A673 (cell line): ENCODE measurements around the gene ILF3. TPM values are rescaled to one million over a fixed set of nuclear protein-coding genes. Genes with fewer than 3 reads are reported as not detected.

Source experiments
- BruUV-seq: library from RNA; stranded (reverse); fragments of 400-500 nt; replicated peaks from 2 replicates; lab custom pipeline; 2021; lab: Mats Ljungman, UMichigan
- CTCF ChIA-PET: fragments of 300-600 bp; sonication (Branson Sonifier 250); formaldehyde crosslinking; loops from one replicate; lab custom pipeline; 2022; ENCODE audit warnings: antibody characterized with exemption; lab: Charles Lee
- POLR2A ChIA-PET: fragments of 300-600 bp; sonication (Branson Sonifier 250); formaldehyde crosslinking; loops from one replicate; lab custom pipeline; 2022; ENCODE audit warnings: antibody characterized with exemption; ENCODE audit not compliant: low non-redundant PET; lab: Charles Lee
- DNase-seq: peaks from one replicate; pipeline ENCODE4 v3.0.0-alpha.2; 2015; ENCODE audit warnings: low spot score
- H3K27ac ChIP-seq: fragments of 200-600 bp; sonication (generic); 2 replicates; pipeline ENCODE4 v1.5.1; 2016; ENCODE audit warnings: mixed run types, low read depth, mild to moderate bottlenecking, mixed read lengths, antibody characterized with exemption, low read length; ENCODE audit not compliant: poor library complexity, severe bottlenecking
- H3K27me3 ChIP-seq: fragments of 200-600 bp; sonication (generic); replicated peaks from 2 replicates; pipeline ENCODE4 v1.6.1; 2017; ENCODE audit warnings: mixed run types, low read depth, mild to moderate bottlenecking, mixed read lengths, antibody characterized with exemption, low read length; ENCODE audit not compliant: insufficient read depth, poor library complexity
- H3K36me3 ChIP-seq: fragments of 200-600 bp; sonication (generic); 2 replicates; pipeline ENCODE4 v1.6.1; 2016; ENCODE audit warnings: mixed run types, mild to moderate bottlenecking, mixed read lengths, antibody characterized with exemption, low read length; ENCODE audit not compliant: insufficient read depth, poor library complexity, severe bottlenecking
- H3K4me1 ChIP-seq: fragments of 200-600 bp; sonication (generic); 2 replicates; pipeline ENCODE4 v1.6.1; 2017; ENCODE audit warnings: mixed run types, mild to moderate bottlenecking, mixed read lengths, antibody characterized with exemption, low read length; ENCODE audit not compliant: insufficient read depth, poor library complexity, severe bottlenecking
- H3K4me3 ChIP-seq: fragments of 200-600 bp; sonication (generic); 2 replicates; pipeline ENCODE4 v1.5.1; 2016; ENCODE audit warnings: low read depth, mixed run types, mild to moderate bottlenecking, mixed read lengths, low read length; ENCODE audit not compliant: poor library complexity, severe bottlenecking
- H3K9me3 ChIP-seq: fragments of 200-600 bp; sonication (generic); 2 replicates; pipeline ENCODE4 v1.6.1; 2016; ENCODE audit warnings: mixed run types, low read depth, mild to moderate bottlenecking, mixed read lengths, antibody characterized with exemption, low read length; ENCODE audit not compliant: poor library complexity, severe bottlenecking
- CTCF ChIP-seq: fragments of 300-800, 200-600 bp; sonication (generic); conservative IDR thresholded peaks from 2 replicates; pipeline ENCODE4 v1.5.1; 2017; ENCODE audit warnings: low read depth, mild to moderate bottlenecking, antibody characterized with exemption, low read length, moderate library complexity, mixed read lengths
- EZH2 ChIP-seq: fragments of 200-600 bp; sonication (generic); IDR thresholded peaks from 2 replicates; pipeline ENCODE4 v1.6.1; 2017; ENCODE audit warnings: borderline replicate concordance, low read depth, mild to moderate bottlenecking, mixed read lengths, antibody characterized with exemption, low read length; ENCODE audit not compliant: poor library complexity, severe bottlenecking
- intact Hi-C: fragments of 100-400 bp; cut with micrococcal nuclease; formaldehyde crosslinking; loops from one replicate; pipeline ENCODE4 v1.10.0; 2022; ENCODE audit not compliant: unreplicated experiment
- total RNA-seq: library from RNA; stranded (reverse); gene quantifications from 2 replicates; pipeline ENCODE4 v1.2.3, GENCODE V29; 2021

ILF3 gene
- total RNA-seq, 1 experiment from 2014 or later, result 683 TPM

- H3K4me3 ChIP-seq, result no peak overlapping the region
- no peaks in the 10 kb centered on the region for H3K27me3 ChIP-seq
- intact Hi-C loops, result no loop called here
- CTCF ChIA-PET, result no interaction called here
- TF ChIP-seq EZH2 (no peak), CTCF (no peak)
- H3K27ac ChIP-seq, result no peak overlapping the region
- H3K9me3 ChIP-seq, result no peaks in the 10 kb centered on the region
- H3K4me1 ChIP-seq, result no peaks in the 10 kb centered on the region
- DNase-seq, result no peak
- peaks cover 88% of the 10 kb centered on the region for H3K36me3 ChIP-seq
- BruUV-seq, result no TSS peak
- POLR2A ChIA-PET, result no interaction called here
Measured at GRCh38 chr19:10678813-10679212, 24.7 kb downstream of the ILF3 start.

- DNase-seq, result no peak
- TF ChIP-seq CTCF (no peak), EZH2 (no peak)
- ChIA-PET CTCF (interaction anchor here (0.6 kb wide), 1 partner anchor 18 kb away, joined by 3 read pairs; no protein-coding TSS in a partner anchor), POLR2A (no interaction called here)
- no peaks in the 10 kb centered on the region for H3K9me3 ChIP-seq
- no peaks in the 10 kb centered on the region for H3K4me1 ChIP-seq
- no peaks in the 10 kb centered on the region for H3K27me3 ChIP-seq
- no TSS peak for BruUV-seq
- H3K4me3 ChIP-seq, result no peak overlapping the region
- intact Hi-C loops, result no loop called here
- peaks cover 94% of the 10 kb centered on the region for H3K36me3 ChIP-seq
- no peak overlapping the region for H3K27ac ChIP-seq
Measured at GRCh38 chr19:10679743-10680142, 25.6 kb downstream of the ILF3 start.

GRCh38 chr19:10680545-10681135 is 26.5 kb downstream of the ILF3 start:
- ChIA-PET CTCF (interaction anchor here (0.6 kb wide), 1 partner anchor 259 kb away, joined by 8 read pairs; no protein-coding TSS in a partner anchor), POLR2A (no interaction called here)
- no peaks in the 10 kb centered on the region for H3K27me3 ChIP-seq
- BruUV-seq, result no TSS peak
- DNase-seq, result no peak
- TF ChIP-seq EZH2 (no peak), CTCF (no peak)
- no peaks in the 10 kb centered on the region for H3K9me3 ChIP-seq
- peaks cover 94% of the 10 kb centered on the region for H3K36me3 ChIP-seq
- intact Hi-C loops, result no loop called here
- H3K4me3 ChIP-seq, result no peak overlapping the region
- peak overlapping the region; percentile 21 for H3K27ac ChIP-seq
- H3K4me1 ChIP-seq, result no peaks in the 10 kb centered on the region
